ENCODE data around the gene ABR.
"Not testable (repeated sequence)": the region's sequence is repeated elsewhere in the genome, so short reads cannot be mapped to it uniquely, and the experiment has no call there.

Gene ABR

GRCh38 chr17:1199271-1199743, 19.5 kb upstream of the ABR start:
- not testable (repeated sequence) for DNase-seq

- DNase-seq: peak; percentile 78
These were observed 18.2 kb upstream of the ABR start for GRCh38 chr17:1197781-1198490.

GRCh38 chr17:1197379-1197778, 17.6 kb upstream of the ABR start:
- no peak for DNase-seq

GRCh38 chr17:1196946-1197345, 17.2 kb upstream of the ABR start:
- DNase-seq: no peak

GRCh38 chr17:1192911-1193699, 13.3 kb upstream of the ABR start:
- no peak for DNase-seq

GRCh38 chr17:1190751-1191331, 11.1 kb upstream of the ABR start:
- no peak for DNase-seq

GRCh38 chr17:1188812-1189504, 9.2 kb upstream of the ABR start:
- DNase-seq: peak; percentile 70

- peak; percentile 89 for DNase-seq
These were observed 7.4 kb upstream of the ABR start for GRCh38 chr17:1186923-1187771.

- no peak for DNase-seq
These were observed 6.5 kb upstream of the ABR start for GRCh38 chr17:1186214-1186820.

GRCh38 chr17:1183171-1183873, 3.5 kb upstream of the ABR start:
- DNase-seq: no peak

GRCh38 chr17:1182811-1183170, 3.0 kb upstream of the ABR start:
- no peak for DNase-seq

GRCh38 chr17:1181753-1182137, 2.0 kb upstream of the ABR start:
- DNase-seq: no peak

GRCh38 chr17:1180958-1181752, 1.4 kb upstream of the ABR start:
- no peak for DNase-seq

- DNase-seq: no peak
These were observed 516 bp downstream of the ABR start for GRCh38 chr17:1179112-1179817.

- DNase-seq: no peak
These were observed 2.6 kb downstream of the ABR start for GRCh38 chr17:1177016-1177700.

GRCh38 chr17:1174263-1174880, 5.4 kb downstream of the ABR start:
- DNase-seq: no peak

GRCh38 chr17:1173432-1174262, 6.1 kb downstream of the ABR start:
- DNase-seq: no peak

GRCh38 chr17:1171953-1172352, 7.8 kb downstream of the ABR start:
- no peak for DNase-seq

Measured in right forelimb (tissue), 1 donor.